OCI-LY7 (cell line): ENCODE results near the gene LIPE. TPM values are rescaled to one million over a fixed set of nuclear protein-coding genes. Genes with fewer than 3 reads are reported as not detected.

Source experiments
- BruUV-seq: library from RNA; stranded (reverse); fragments of 400-500 nt; replicated peaks from 2 replicates; lab custom pipeline; 2021; lab: Mats Ljungman, UMichigan
- CTCF ChIA-PET: fragments of 300-600 bp; sonication (Branson Sonifier 250); formaldehyde crosslinking; loops from one replicate; lab custom pipeline; 2022; ENCODE audit warnings: antibody characterized with exemption; ENCODE audit not compliant: unreplicated experiment; lab: Charles Lee
- POLR2A ChIA-PET: fragments of 300-600 bp; sonication (Branson Sonifier 250); formaldehyde crosslinking; loops from one replicate; lab custom pipeline; 2022; ENCODE audit warnings: antibody characterized with exemption; lab: Charles Lee
- DNase-seq: peaks from one replicate; pipeline ENCODE4 v3.0.0-alpha.2; 2015; ENCODE audit warnings: low spot score
- H2AFZ ChIP-seq: fragments of 200-600 bp; sonication (generic), shearing (Covaris generic); 2 replicates; pipeline ENCODE4 v1.6.1; 2014; ENCODE audit warnings: mild to moderate bottlenecking, antibody characterized with exemption, low read length, moderate library complexity
- H3K27ac ChIP-seq: fragments of 200-600 bp; sonication (generic); 2 replicates; pipeline ENCODE4 v1.5.1; 2014; ENCODE audit warnings: mixed run types, low read depth, mild to moderate bottlenecking, moderate library complexity, low read length, inconsistent platforms; ENCODE audit not compliant: poor library complexity, severe bottlenecking
- H3K36me3 ChIP-seq: fragments of 200-600 bp; sonication (generic); 2 replicates; pipeline ENCODE4 v1.6.1; 2014; ENCODE audit warnings: mild to moderate bottlenecking, antibody characterized with exemption, low read length, moderate library complexity, mixed read lengths; ENCODE audit not compliant: insufficient read depth
- H3K4me1 ChIP-seq: fragments of 200-600 bp; sonication (generic); 2 replicates; pipeline ENCODE4 v1.5.1; 2014; ENCODE audit warnings: mild to moderate bottlenecking, low read length; ENCODE audit not compliant: insufficient read depth, poor library complexity, severe bottlenecking
- H3K4me2 ChIP-seq: fragments of 200-600 bp; sonication (generic); 2 replicates; pipeline ENCODE4 v1.6.1; 2014; ENCODE audit warnings: mild to moderate bottlenecking, low read length
- H3K4me3 ChIP-seq: fragments of 200-600 bp; sonication (generic); 2 replicates; pipeline ENCODE4 v1.5.1; 2014; ENCODE audit warnings: mild to moderate bottlenecking, low read depth, low read length; ENCODE audit not compliant: poor library complexity, severe bottlenecking
- H3K79me2 ChIP-seq: fragments of 200-600 bp; sonication (generic); 2 replicates; pipeline ENCODE4 v1.6.1; 2016; ENCODE audit warnings: low read depth, mild to moderate bottlenecking, low read length, moderate library complexity, mixed read lengths; ENCODE audit not compliant: insufficient read depth
- H3K9me2 ChIP-seq: fragments of 200-600 bp; sonication (generic); 2 replicates; pipeline ENCODE4 v1.6.1; 2016; ENCODE audit warnings: mild to moderate bottlenecking, low read length, mixed read lengths; ENCODE audit not compliant: insufficient read depth
- H3K9me3 ChIP-seq: fragments of 200-600 bp; sonication (generic); 2 replicates; pipeline ENCODE4 v1.6.1; 2014; ENCODE audit warnings: mild to moderate bottlenecking, mixed run types, low read length, mixed read lengths
- H4K20me1 ChIP-seq: fragments of 200-600 bp; sonication (generic); 2 replicates; pipeline ENCODE4 v1.6.1; 2014; ENCODE audit warnings: mild to moderate bottlenecking, antibody characterized with exemption, low read length, moderate library complexity, mixed read lengths; ENCODE audit not compliant: insufficient read depth
- EZH2phosphoT487 ChIP-seq: fragments of 200-600 bp; sonication (generic); IDR thresholded peaks from 2 replicates; pipeline ENCODE4 v1.6.1; 2018; ENCODE audit warnings: low read depth, borderline replicate concordance, mild to moderate bottlenecking, mixed run types, antibody characterized with exemption, low read length, moderate library complexity, mixed read lengths
- intact Hi-C: fragments of 100-400 bp; cut with micrococcal nuclease; formaldehyde crosslinking; loops from one replicate; pipeline ENCODE4 v1.10.0; 2022; ENCODE audit not compliant: unreplicated experiment
- total RNA-seq, 2 experiments: library from RNA; depleted of rRNA in 1 of 2; stranded (reverse); fragments of >200 nt in 1 of 2; shearing (Covaris generic) in 1 of 2; gene quantifications; 2 replicates each; pipeline ENCODE4 v1.2.3, GENCODE V29; 2014 to 2022
- TF ChIP-seq, protein P1 (sequence below): fragments of 200-600 bp; sonication (generic); conservative IDR thresholded peaks from 2 replicates; pipeline ENCODE4 v1.5.1; 2014; ENCODE audit warnings: mild to moderate bottlenecking, antibody characterized with exemption, low read length, moderate library complexity, mixed read lengths

LIPE gene
- total RNA-seq, 2 experiments from 2014 or later: 21.2 to 35.6 TPM

- intact Hi-C loops: no loop called here
- no peaks in the 10 kb centered on the region for H3K9me2 ChIP-seq
- peak overlapping the region; percentile 74 for H3K4me3 ChIP-seq
- 0 out of 2 replicates have a peak, but pooled peaks cover 4% of the 10 kb centered on the region for H4K20me1 ChIP-seq
- TF ChIP-seq, protein P1, sequence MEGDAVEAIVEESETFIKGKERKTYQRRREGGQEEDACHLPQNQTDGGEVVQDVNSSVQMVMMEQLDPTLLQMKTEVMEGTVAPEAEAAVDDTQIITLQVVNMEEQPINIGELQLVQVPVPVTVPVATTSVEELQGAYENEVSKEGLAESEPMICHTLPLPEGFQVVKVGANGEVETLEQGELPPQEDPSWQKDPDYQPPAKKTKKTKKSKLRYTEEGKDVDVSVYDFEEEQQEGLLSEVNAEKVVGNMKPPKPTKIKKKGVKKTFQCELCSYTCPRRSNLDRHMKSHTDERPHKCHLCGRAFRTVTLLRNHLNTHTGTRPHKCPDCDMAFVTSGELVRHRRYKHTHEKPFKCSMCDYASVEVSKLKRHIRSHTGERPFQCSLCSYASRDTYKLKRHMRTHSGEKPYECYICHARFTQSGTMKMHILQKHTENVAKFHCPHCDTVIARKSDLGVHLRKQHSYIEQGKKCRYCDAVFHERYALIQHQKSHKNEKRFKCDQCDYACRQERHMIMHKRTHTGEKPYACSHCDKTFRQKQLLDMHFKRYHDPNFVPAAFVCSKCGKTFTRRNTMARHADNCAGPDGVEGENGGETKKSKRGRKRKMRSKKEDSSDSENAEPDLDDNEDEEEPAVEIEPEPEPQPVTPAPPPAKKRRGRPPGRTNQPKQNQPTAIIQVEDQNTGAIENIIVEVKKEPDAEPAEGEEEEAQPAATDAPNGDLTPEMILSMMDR: no peak
- TF ChIP-seq EZH2phosphoT487: no peak
- peak overlapping the region; percentile 81 for H3K27ac ChIP-seq
- H3K36me3 ChIP-seq: peaks cover 17% of the 10 kb centered on the region
- peak overlapping the region; percentile 64; the same call in 1 of the 2 replicates for H2AFZ ChIP-seq
- H3K4me2 ChIP-seq: peak overlapping the region; percentile 98
- H3K9me3 ChIP-seq: no peaks in the 10 kb centered on the region
- H3K4me1 ChIP-seq: peaks cover 62% of the 10 kb centered on the region
- no TSS peak for BruUV-seq
- POLR2A ChIA-PET: no interaction called here
- peaks cover 25% of the 10 kb centered on the region for H3K79me2 ChIP-seq
- DNase-seq: peak; percentile 97
- CTCF ChIA-PET: no interaction called here
Observed at GRCh38 chr19:42423462-42424344, 3.5 kb downstream of the LIPE start.

GRCh38 chr19:42422901-42423461, 4.2 kb downstream of the LIPE start:
- intact Hi-C loops: no loop called here
- BruUV-seq: no TSS peak
- Histone ChIP-seq H3K79me2 (peaks cover 32% of the 10 kb centered on the region), H3K9me3 (no peaks in the 10 kb centered on the region), H3K27ac (peak overlapping the region; percentile 81), H4K20me1 (0 out of 2 replicates have a peak, but pooled peaks cover 4% of the 10 kb centered on the region), H3K4me1 (peaks cover 62% of the 10 kb centered on the region), H3K4me2 (peak overlapping the region; percentile 98), H3K36me3 (peaks cover 24% of the 10 kb centered on the region), H3K4me3 (peak overlapping the region; percentile 74), H2AFZ (peak overlapping the region; percentile 64; the same call in 1 of the 2 replicates), H3K9me2 (no peaks in the 10 kb centered on the region)
- TF ChIP-seq, protein P1: no peak
- TF ChIP-seq EZH2phosphoT487: no peak
- DNase-seq: peak; percentile 88
- POLR2A ChIA-PET: no interaction called here
- CTCF ChIA-PET: no interaction called here
